Liver (tissue), 9 donors: Measurements from ENCODE around the gene HELZ2. TPM values are rescaled to one million over a fixed set of nuclear protein-coding genes. Genes with fewer than 3 reads are reported as not detected.

ENCODE experiments used
- DNase-seq: peaks from one replicate; pipeline ENCODE4 v3.0.0-alpha.2; 2017; ENCODE audit warnings: low spot score
- H3K27ac ChIP-seq, 2 donors: one replicate each; pipeline ENCODE4 v1.7.0; 2013; ENCODE audit warnings: inconsistent platforms in 2 of 2, low read length in 2 of 2, control low read depth in 1 of 2, low read depth in 1 of 2, mild to moderate bottlenecking in 1 of 2
- H3K27me3 ChIP-seq, 4 donors: one replicate each; pipeline versions ENCODE4 v1.6.1 to v1.7.0; 2013; ENCODE audit warnings: low read length in 3 of 4, inconsistent platforms in 1 of 4, mild to moderate bottlenecking in 1 of 4, moderate library complexity in 1 of 4; ENCODE audit not compliant: control insufficient read depth in 4 of 4, insufficient read depth in 4 of 4
- H3K36me3 ChIP-seq, 4 donors: one replicate each; pipeline versions ENCODE4 v1.6.1 to v1.7.0; 2013; ENCODE audit warnings: low read length in 3 of 4, mild to moderate bottlenecking in 3 of 4, low read depth in 1 of 4, moderate library complexity in 1 of 4; ENCODE audit not compliant: control insufficient read depth in 4 of 4, insufficient read depth in 3 of 4
- H3K4me1 ChIP-seq, 4 donors: one replicate each; pipeline versions ENCODE4 v1.6.1 to v1.7.0; 2013; ENCODE audit warnings: low read length in 3 of 4, mild to moderate bottlenecking in 3 of 4, moderate library complexity in 1 of 4; ENCODE audit not compliant: control insufficient read depth in 4 of 4, insufficient read depth in 4 of 4
- H3K4me3 ChIP-seq, 3 donors: one replicate each; pipeline versions ENCODE4 v1.6.1 to v1.7.0; 2013; ENCODE audit warnings: low read length in 3 of 3, control low read depth in 1 of 3, low read depth in 1 of 3, mild to moderate bottlenecking in 1 of 3
- H3K9ac ChIP-seq, 2 donors: one replicate each; pipeline ENCODE4 v1.7.0; 2013; ENCODE audit warnings: low read length in 2 of 2, mild to moderate bottlenecking in 2 of 2, moderate library complexity in 2 of 2, control low read depth in 1 of 2, low read depth in 1 of 2
- H3K9me3 ChIP-seq, 4 donors: one replicate each; pipeline versions ENCODE4 v1.6.1 to v1.7.0; 2013; ENCODE audit warnings: low read length in 3 of 4; ENCODE audit not compliant: control insufficient read depth in 4 of 4
- FOXA2 ChIP-seq: IDR thresholded peaks from 2 replicates; pipeline ENCODE4 v1.6.1; 2016; ENCODE audit warnings: antibody characterized with exemption
- GABPA ChIP-seq, 2 donors: IDR thresholded peaks in 1 of 2; conservative IDR thresholded peaks in 1 of 2; 2 replicates each; pipeline ENCODE4 v1.6.1; 2016; ENCODE audit warnings: antibody characterized with exemption in 2 of 2, mild to moderate bottlenecking in 1 of 2, moderate library complexity in 1 of 2
- HNF4A ChIP-seq, 2 donors: conservative IDR thresholded peaks; 2 replicates each; pipeline ENCODE4 v1.6.1; 2016; ENCODE audit warnings: antibody characterized with exemption in 2 of 2, mild to moderate bottlenecking in 2 of 2
- RAD21 ChIP-seq, 2 donors: IDR thresholded peaks; 2 replicates each; pipeline ENCODE4 v1.6.1; 2016; ENCODE audit warnings: antibody characterized with exemption in 2 of 2, mild to moderate bottlenecking in 2 of 2
- RXRA ChIP-seq, 2 donors: IDR thresholded peaks; 2 replicates each; pipeline ENCODE4 v1.6.1; 2017 to 2018; ENCODE audit warnings: antibody characterized with exemption in 2 of 2, mild to moderate bottlenecking in 1 of 2
- SP1 ChIP-seq: IDR thresholded peaks from 2 replicates; pipeline ENCODE4 v1.6.1; 2018; ENCODE audit warnings: antibody characterized with exemption, mild to moderate bottlenecking
- ZBTB33 ChIP-seq: IDR thresholded peaks from 2 replicates; pipeline ENCODE4 v1.6.1; 2016; ENCODE audit warnings: antibody characterized with exemption
- WGBS: extraction: QIAGEN DNeasy Blood & Tissue Kit; methylation state at CpG from one replicate; pipeline ENCODE4 v1.1.7; 2013; 5-methylcytosine and 5-hydroxymethylcytosine counted together
- polyA plus RNA-seq, 2 donors: library from polyadenylated mRNA; stranded (reverse) in 1 of 2; unstranded in 1 of 2; fragments of 200-250 nt in 1 of 2; fragments of >200 nt in 1 of 2; fragmentation: Nextera tagmentation in 1 of 2; extraction: Ambion mirVana in 1 of 2; gene quantifications; one replicate each; pipeline versions ENCODE4 v1.2.1 to v1.2.3, GENCODE V29; 2013 to 2015
- total RNA-seq, 2 donors: library from RNA; depleted of rRNA; stranded (reverse); fragments of >200 nt; gene quantifications; one replicate each; pipeline ENCODE4 v1.2.3, GENCODE V29; 2014
- TF ChIP-seq, protein P1 (sequence below): IDR thresholded peaks from 2 replicates; pipeline ENCODE4 v1.6.1; 2016; ENCODE audit warnings: antibody characterized with exemption
- donor health status: healthy.
- donor health status: healthy.
- donor health status: healthy.
- donor health status: healthy.
- donor health status: healthy.

Gene HELZ2
- total and polyA plus RNA-seq, 4 donors, result 3.7 to 26.6 (median 15.5) TPM

- no peaks in the 10 kb centered on the region for H3K9me3 ChIP-seq
- H3K27me3 ChIP-seq, result peaks cover 0 to 2% (median 0%) of the 10 kb centered on the region in 4 donors
- H3K4me3 ChIP-seq, result no peak overlapping the region
- WGBS, result 78% methylated on average over 20 of the region's 20 CpGs
- no peaks in the 10 kb centered on the region for H3K4me1 ChIP-seq
- no peaks in the 10 kb centered on the region for H3K36me3 ChIP-seq
- no peak for DNase-seq
- H3K9ac ChIP-seq, result no peak overlapping the region
- TF ChIP-seq SP1 (no peak), RXRA (IDR thresholded peaks at IDR 0.05) (no peak), RAD21 (IDR thresholded peaks at IDR 0.05) (no peak)
- H3K27ac ChIP-seq, result no peak overlapping the region
Measured at GRCh38 chr20:63546256-63546955, 27.6 kb downstream of the HELZ2 start.

DNA sequence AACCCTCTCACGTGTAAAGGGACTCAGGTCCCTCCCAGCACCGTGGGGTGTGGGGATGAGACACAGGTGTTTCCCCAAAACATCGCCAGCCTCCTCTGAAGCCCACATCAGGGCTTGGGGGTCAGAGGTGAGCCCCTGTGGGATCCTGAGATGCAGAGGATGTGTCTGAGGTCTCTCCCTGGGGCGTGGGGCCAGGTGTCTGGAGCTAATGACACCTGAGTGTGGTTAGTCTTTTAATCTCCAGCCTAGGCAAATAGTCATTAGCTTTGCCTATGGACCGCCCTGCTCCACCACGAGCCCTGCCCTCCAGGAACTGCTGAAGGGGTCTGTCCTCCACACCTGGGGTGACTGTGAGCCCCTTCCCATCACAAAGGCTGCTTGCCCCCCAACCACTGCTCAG is 28.2 kb downstream of the HELZ2 start:
- Histone ChIP-seq H3K9ac (no peak overlapping the region), H3K27me3 (peaks cover 0 to 2% (median 0%) of the 10 kb centered on the region in 4 donors), H3K27ac (no peak overlapping the region), H3K4me1 (no peaks in the 10 kb centered on the region), H3K36me3 (no peaks in the 10 kb centered on the region), H3K9me3 (no peaks in the 10 kb centered on the region), H3K4me3 (no peak overlapping the region)
- TF ChIP-seq GABPA (IDR thresholded peaks at IDR 0.05 in 1 of 2, conservative IDR thresholded peaks at IDR 0.05 in 1 of 2) (no peak), HNF4A (conservative IDR thresholded peaks at IDR 0.05) (no peak), ZBTB33 (no peak)
- WGBS, result 61% methylated on average over 6 of the region's 6 CpGs
- DNase-seq, result no peak

DNA sequence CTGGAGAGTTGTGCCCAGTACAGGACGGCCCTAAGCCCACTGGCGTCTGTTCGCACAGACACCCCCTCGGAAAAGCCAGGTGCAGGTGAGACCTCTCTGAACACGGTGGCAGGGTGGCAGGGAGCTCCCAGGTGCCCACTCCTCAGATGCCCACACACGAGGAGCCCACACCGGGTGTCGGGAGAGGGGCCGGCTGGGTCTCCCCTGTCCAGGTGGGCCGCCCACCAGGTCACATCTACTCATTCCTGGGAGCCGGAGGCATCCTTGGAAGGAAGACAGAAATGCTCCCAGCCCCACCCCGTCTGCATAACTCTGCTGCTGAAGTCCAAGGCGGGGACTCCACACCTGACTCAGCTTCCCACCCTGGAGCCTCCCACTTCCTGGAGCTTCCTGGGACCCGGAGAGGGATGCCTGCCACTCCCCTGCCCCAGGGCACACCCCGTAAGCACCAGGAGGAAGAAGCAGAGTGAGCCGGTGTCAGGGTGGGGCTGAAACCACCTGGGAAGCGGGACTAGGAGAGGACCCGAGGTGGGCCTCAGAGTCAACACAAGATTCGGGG is 29.0 kb downstream of the HELZ2 start:
- Histone ChIP-seq H3K9me3 (no peaks in the 10 kb centered on the region), H3K27me3 (peaks cover 0 to 2% (median 0%) of the 10 kb centered on the region in 4 donors), H3K4me1 (no peaks in the 10 kb centered on the region), H3K4me3 (no peak overlapping the region), H3K27ac (no peak overlapping the region), H3K36me3 (no peaks in the 10 kb centered on the region), H3K9ac (no peak overlapping the region)
- TF ChIP-seq HNF4A (conservative IDR thresholded peaks at IDR 0.05), result no peak
- TF ChIP-seq, protein P1, sequence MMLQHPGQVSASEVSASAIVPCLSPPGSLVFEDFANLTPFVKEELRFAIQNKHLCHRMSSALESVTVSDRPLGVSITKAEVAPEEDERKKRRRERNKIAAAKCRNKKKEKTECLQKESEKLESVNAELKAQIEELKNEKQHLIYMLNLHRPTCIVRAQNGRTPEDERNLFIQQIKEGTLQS, result no peak
- no peak for DNase-seq
- WGBS, result 71% methylated on average over 19 of the region's 19 CpGs

GRCh38 chr20:63544241-63544957 is 29.6 kb downstream of the HELZ2 start:
- no peak for DNase-seq
- WGBS, result 51% methylated on average over 27 of the region's 27 CpGs
- peak in 1 of 2 donors; percentile 42 for TF ChIP-seq HNF4A (conservative IDR thresholded peaks at IDR 0.05)
- no peak for TF ChIP-seq FOXA2

More at GRCh38 chr20:63544241-63544957, 29.6 kb downstream of the HELZ2 start:
- no peaks in the 10 kb centered on the region for H3K4me1 ChIP-seq
- no peak overlapping the region for H3K27ac ChIP-seq
- no peak overlapping the region for H3K4me3 ChIP-seq
- no peaks in the 10 kb centered on the region for H3K36me3 ChIP-seq
- no peaks in the 10 kb centered on the region for H3K9me3 ChIP-seq
- H3K9ac ChIP-seq, result no peak overlapping the region
- no peaks in the 10 kb centered on the region for H3K27me3 ChIP-seq
